Astrocyte (in vitro differentiated cells and primary cell): Measurements from ENCODE around the gene TRPM2. TPM values are rescaled to one million over a fixed set of nuclear protein-coding genes. Genes with fewer than 3 reads are reported as not detected.

ENCODE experiments used
- DNase-seq: peaks from one replicate; pipeline ENCODE4 v3.0.0-alpha.2; 2010; ENCODE audit warnings: low read depth
- FAIRE-seq: peaks from 2 replicates; lab custom pipeline; 2011; peaks lifted over from hg19 to GRCh38; lab: Jason Lieb, UNC
- H2AFZ ChIP-seq: 2 replicates; pipeline ENCODE4 v1.6.0; 2012; ENCODE audit warnings: low read depth, low read length, inconsistent platforms
- H3K27ac ChIP-seq: 2 replicates; pipeline ENCODE4 v1.5.1; 2011; ENCODE audit warnings: low read depth, low read length, inconsistent platforms
- H3K27me3 ChIP-seq: 2 replicates; pipeline ENCODE4 v1.6.0; 2011; ENCODE audit warnings: low read length, inconsistent platforms; ENCODE audit not compliant: insufficient read depth
- H3K36me3 ChIP-seq: 2 replicates; pipeline ENCODE4 v1.5.1; 2011; ENCODE audit warnings: low read length, inconsistent platforms; ENCODE audit not compliant: insufficient read depth
- H3K4me1 ChIP-seq: 2 replicates; pipeline ENCODE4 v1.5.1; 2011; ENCODE audit warnings: low read length, inconsistent platforms; ENCODE audit not compliant: insufficient read depth
- H3K4me2 ChIP-seq: 2 replicates; pipeline ENCODE4 v1.6.0; 2012; ENCODE audit warnings: low read length, inconsistent platforms
- H3K4me3 ChIP-seq: 2 replicates; pipeline ENCODE4 v1.5.1; 2011; ENCODE audit warnings: low read depth, mild to moderate bottlenecking, low read length, inconsistent platforms; ENCODE audit not compliant: insufficient read depth
- H3K79me2 ChIP-seq: 2 replicates; pipeline ENCODE4 v1.6.0; 2012; ENCODE audit warnings: mild to moderate bottlenecking, low read length, inconsistent platforms; ENCODE audit not compliant: insufficient read depth
- H3K9ac ChIP-seq: 2 replicates; pipeline ENCODE4 v1.6.0; 2012; ENCODE audit warnings: mild to moderate bottlenecking, low read length, inconsistent platforms
- H3K9me3 ChIP-seq: 2 replicates; pipeline ENCODE4 v1.5.1; 2012; ENCODE audit warnings: low read depth, mild to moderate bottlenecking, low read length, inconsistent platforms; ENCODE audit not compliant: insufficient read depth
- H4K20me1 ChIP-seq: 2 replicates; pipeline ENCODE4 v1.6.0; 2012; ENCODE audit warnings: low read length, inconsistent platforms; ENCODE audit not compliant: insufficient read depth
- H3K27ac Mint-ChIP-seq: one replicate; pipeline ENCODE4 v1.8.0; 2021; ENCODE audit warnings: mild to moderate bottlenecking, mixed read lengths; ENCODE audit not compliant: unreplicated experiment
- H3K27me3 Mint-ChIP-seq: one replicate; pipeline ENCODE4 v1.8.0; 2021; ENCODE audit warnings: low read depth, mixed read lengths; ENCODE audit not compliant: unreplicated experiment
- H3K36me3 Mint-ChIP-seq: one replicate; pipeline ENCODE4 v1.8.0; 2021; ENCODE audit warnings: low read depth, mixed read lengths; ENCODE audit not compliant: unreplicated experiment
- H3K4me1 Mint-ChIP-seq: one replicate; pipeline ENCODE4 v1.8.0; 2021; ENCODE audit warnings: low read depth, mixed read lengths; ENCODE audit not compliant: unreplicated experiment
- H3K4me3 Mint-ChIP-seq: one replicate; pipeline ENCODE4 v1.8.0; 2021; ENCODE audit warnings: mild to moderate bottlenecking, moderate library complexity, mixed read lengths; ENCODE audit not compliant: unreplicated experiment
- H3K9me3 Mint-ChIP-seq: one replicate; pipeline ENCODE4 v1.8.0; 2021; ENCODE audit warnings: mild to moderate bottlenecking, mixed read lengths; ENCODE audit not compliant: unreplicated experiment
- CTCF ChIP-seq: IDR thresholded peaks from 2 replicates; pipeline ENCODE4 v1.5.1; 2011; ENCODE audit warnings: low read depth, mild to moderate bottlenecking, inconsistent platforms, low read length, moderate library complexity; ENCODE audit not compliant: insufficient read depth
- EZH2 ChIP-seq: IDR thresholded peaks from 2 replicates; pipeline ENCODE4 v1.6.1; 2012; ENCODE audit warnings: mild to moderate bottlenecking, low read length, inconsistent platforms; ENCODE audit not compliant: insufficient read depth
- total RNA-seq: library from RNA; stranded (reverse); gene quantifications from 2 replicates; pipeline ENCODE4 v1.2.1, GENCODE V29; 2021

Gene TRPM2
- total RNA-seq, 1 donor from 2014 or later, result 0.79 TPM

- TF ChIP-seq EZH2 (no peak), CTCF (no peak)
- no peak overlapping the region for H3K4me2 ChIP-seq
- Mint-ChIP-seq H3K4me1 (no peaks in the 10 kb centered on the region), H3K27ac (no peak overlapping the region), H3K27me3 (peaks cover 25% of the 10 kb centered on the region), H3K36me3 (peaks cover 2% of the 10 kb centered on the region), H3K4me3 (no peak overlapping the region), H3K9me3 (no peaks in the 10 kb centered on the region)
- no peak for FAIRE-seq
- DNase-seq, result no peak
- no peaks in the 10 kb centered on the region for H3K36me3 ChIP-seq
- H3K4me1 ChIP-seq, result no peaks in the 10 kb centered on the region
- H3K9ac ChIP-seq, result no peak overlapping the region
- H3K27me3 ChIP-seq, result no peaks in the 10 kb centered on the region
- H3K9me3 ChIP-seq, result no peaks in the 10 kb centered on the region
- H3K79me2 ChIP-seq, result no peaks in the 10 kb centered on the region
- no peak overlapping the region for H3K27ac ChIP-seq
- H3K4me3 ChIP-seq, result no peak overlapping the region
- no peak overlapping the region for H2AFZ ChIP-seq
- no peaks in the 10 kb centered on the region for H4K20me1 ChIP-seq
These were observed 87.0 kb downstream of the TRPM2 start for GRCh38 chr21:44440241-44441040.

- Mint-ChIP-seq H3K27me3 (peaks cover 21% of the 10 kb centered on the region), H3K4me1 (no peaks in the 10 kb centered on the region), H3K4me3 (no peak overlapping the region), H3K27ac (no peak overlapping the region), H3K9me3 (no peaks in the 10 kb centered on the region), H3K36me3 (peaks cover 2% of the 10 kb centered on the region)
- Histone ChIP-seq H3K9me3 (no peaks in the 10 kb centered on the region), H2AFZ (no peak overlapping the region), H3K36me3 (no peaks in the 10 kb centered on the region), H3K4me2 (no peak overlapping the region), H3K27me3 (no peaks in the 10 kb centered on the region), H4K20me1 (no peaks in the 10 kb centered on the region), H3K4me1 (no peaks in the 10 kb centered on the region), H3K4me3 (no peak overlapping the region), H3K27ac (no peak overlapping the region), H3K79me2 (no peaks in the 10 kb centered on the region), H3K9ac (no peak overlapping the region)
- no peak for TF ChIP-seq EZH2
- no peak for FAIRE-seq
- DNase-seq, result no peak
These were observed 87.6 kb downstream of the TRPM2 start for GRCh38 chr21:44441041-44441400.

GRCh38 chr21:44441581-44442265 is 88.3 kb downstream of the TRPM2 start:
- H3K4me3 ChIP-seq, result no peak overlapping the region
- no peaks in the 10 kb centered on the region for H3K36me3 ChIP-seq
- Mint-ChIP-seq H3K4me1 (no peaks in the 10 kb centered on the region), H3K27ac (no peak overlapping the region), H3K9me3 (no peaks in the 10 kb centered on the region), H3K36me3 (no peaks in the 10 kb centered on the region), H3K4me3 (no peak overlapping the region), H3K27me3 (peaks cover 19% of the 10 kb centered on the region)
- H3K79me2 ChIP-seq, result no peaks in the 10 kb centered on the region
- no peak overlapping the region for H3K27ac ChIP-seq
- DNase-seq (no peak), FAIRE-seq (no peak)
- no peaks in the 10 kb centered on the region for H4K20me1 ChIP-seq
- H3K9me3 ChIP-seq, result no peaks in the 10 kb centered on the region
- TF ChIP-seq EZH2 (no peak), CTCF (no peak)
- H2AFZ ChIP-seq, result no peak overlapping the region
- no peaks in the 10 kb centered on the region for H3K4me1 ChIP-seq
- H3K27me3 ChIP-seq, result no peaks in the 10 kb centered on the region
- no peak overlapping the region for H3K9ac ChIP-seq
- no peak overlapping the region for H3K4me2 ChIP-seq
